ENCODE measurements around the gene SPP1.

The SPP1 gene

DNA sequence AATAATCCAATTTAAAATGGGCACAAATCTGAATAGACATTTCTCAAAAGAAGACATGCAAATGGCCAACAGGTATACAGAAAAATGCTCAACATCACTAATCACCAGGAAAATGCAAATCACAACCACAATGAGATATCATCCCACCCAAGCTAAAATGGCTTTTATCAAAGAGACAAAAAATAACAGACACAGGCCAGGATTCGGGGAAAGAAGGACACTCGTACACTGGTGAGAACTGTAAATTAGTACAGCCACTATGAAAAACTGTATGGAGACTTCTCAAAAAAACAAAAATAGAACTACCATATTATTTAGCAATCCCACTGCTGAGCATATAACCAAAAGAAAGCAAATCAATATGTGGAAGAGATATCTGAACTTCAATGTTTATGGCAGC is 8.5 kb downstream of the SPP1 start:
- H3K9me3 ChIP-seq (ENCODE audit: severe bottlenecking): no peaks in the 10 kb centered on the region
- ATAC-seq (ENCODE audit: low read depth): no peak
- H3K27ac ChIP-seq (ENCODE audit: poor library complexity, severe bottlenecking): no peak overlapping the region
- no peak overlapping the region for H3K4me3 ChIP-seq (ENCODE audit: severe bottlenecking)
- H3K36me3 ChIP-seq (ENCODE audit: low read depth): no peaks in the 10 kb centered on the region
- no peaks in the 10 kb centered on the region for H3K4me1 ChIP-seq (ENCODE audit: insufficient read depth, poor library complexity, severe bottlenecking)
- no peak for DNase-seq (ENCODE audit: low spot score)
- TF ChIP-seq, protein P1, sequence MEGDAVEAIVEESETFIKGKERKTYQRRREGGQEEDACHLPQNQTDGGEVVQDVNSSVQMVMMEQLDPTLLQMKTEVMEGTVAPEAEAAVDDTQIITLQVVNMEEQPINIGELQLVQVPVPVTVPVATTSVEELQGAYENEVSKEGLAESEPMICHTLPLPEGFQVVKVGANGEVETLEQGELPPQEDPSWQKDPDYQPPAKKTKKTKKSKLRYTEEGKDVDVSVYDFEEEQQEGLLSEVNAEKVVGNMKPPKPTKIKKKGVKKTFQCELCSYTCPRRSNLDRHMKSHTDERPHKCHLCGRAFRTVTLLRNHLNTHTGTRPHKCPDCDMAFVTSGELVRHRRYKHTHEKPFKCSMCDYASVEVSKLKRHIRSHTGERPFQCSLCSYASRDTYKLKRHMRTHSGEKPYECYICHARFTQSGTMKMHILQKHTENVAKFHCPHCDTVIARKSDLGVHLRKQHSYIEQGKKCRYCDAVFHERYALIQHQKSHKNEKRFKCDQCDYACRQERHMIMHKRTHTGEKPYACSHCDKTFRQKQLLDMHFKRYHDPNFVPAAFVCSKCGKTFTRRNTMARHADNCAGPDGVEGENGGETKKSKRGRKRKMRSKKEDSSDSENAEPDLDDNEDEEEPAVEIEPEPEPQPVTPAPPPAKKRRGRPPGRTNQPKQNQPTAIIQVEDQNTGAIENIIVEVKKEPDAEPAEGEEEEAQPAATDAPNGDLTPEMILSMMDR (IDR thresholded peaks at IDR 0.05; ENCODE audit: poor library complexity, severe bottlenecking): no peak
- H3K27me3 ChIP-seq (ENCODE audit: insufficient read depth, poor library complexity, severe bottlenecking): no peaks in the 10 kb centered on the region

DNA sequence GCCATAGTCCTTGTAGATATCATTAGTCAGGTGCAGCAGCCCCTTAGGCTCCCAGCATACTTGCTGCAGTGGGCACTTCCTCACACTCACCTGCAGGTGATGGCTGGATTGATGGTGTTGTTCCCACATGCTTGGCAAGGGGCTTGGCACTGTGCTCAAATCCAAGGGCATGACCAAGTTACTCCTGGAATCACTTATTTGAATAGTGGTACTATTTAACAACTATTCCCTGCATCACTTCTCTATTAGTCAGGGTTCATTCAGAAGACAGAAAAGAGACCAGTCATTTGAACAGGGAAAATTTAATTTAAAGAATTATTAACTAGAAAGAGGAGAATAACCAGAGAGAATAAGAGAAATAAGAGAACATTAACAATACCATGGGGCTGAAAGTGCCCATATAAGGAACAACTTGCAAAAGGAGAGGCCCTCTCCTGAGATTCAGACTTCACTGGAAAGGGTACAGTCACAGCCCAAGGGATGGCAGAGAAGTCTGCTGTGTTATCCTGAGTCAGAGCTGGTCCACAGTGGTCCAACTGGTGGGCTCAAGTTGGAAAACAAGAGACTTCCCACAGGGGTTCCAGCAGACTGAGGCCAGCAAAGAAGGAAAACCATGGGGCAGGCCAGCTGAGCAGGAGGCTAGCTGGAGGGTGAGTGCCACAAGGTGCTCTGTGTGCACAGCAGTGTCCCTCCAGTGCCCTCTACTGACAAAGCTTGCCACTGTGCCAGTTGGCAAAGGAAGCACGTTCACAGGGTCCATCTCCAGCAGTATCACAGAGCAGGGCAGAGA is 9.8 kb downstream of the SPP1 start:
- Histone ChIP-seq H3K4me1 (ENCODE audit: insufficient read depth, poor library complexity, severe bottlenecking) (no peaks in the 10 kb centered on the region), H3K36me3 (ENCODE audit: low read depth) (no peaks in the 10 kb centered on the region), H3K4me3 (ENCODE audit: severe bottlenecking) (no peak overlapping the region), H3K27me3 (ENCODE audit: insufficient read depth, poor library complexity, severe bottlenecking) (no peaks in the 10 kb centered on the region), H3K27ac (ENCODE audit: poor library complexity, severe bottlenecking) (no peak overlapping the region), H3K9me3 (ENCODE audit: severe bottlenecking) (no peaks in the 10 kb centered on the region)
- ATAC-seq (ENCODE audit: low read depth) (peak; percentile 98), DNase-seq (ENCODE audit: low spot score) (no peak)
- TF ChIP-seq, protein P1 (IDR thresholded peaks at IDR 0.05; ENCODE audit: poor library complexity, severe bottlenecking): peak; percentile 85

DNA sequence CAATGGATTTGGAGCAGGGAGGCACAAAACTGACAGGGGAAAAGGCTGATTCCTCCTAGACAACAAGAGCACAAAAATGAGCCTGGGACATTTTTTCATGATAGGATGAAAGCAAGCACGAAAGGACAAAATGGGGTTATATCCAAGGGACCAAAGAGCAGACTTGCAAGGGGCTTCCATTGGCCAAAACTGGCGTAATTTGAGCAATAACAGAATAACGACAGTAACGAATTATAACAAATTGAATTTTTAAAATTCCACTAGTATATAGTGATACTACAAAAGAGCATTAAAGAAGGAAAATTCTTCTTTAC is 10.3 kb downstream of the SPP1 start:
- no peaks in the 10 kb centered on the region for H3K4me1 ChIP-seq (ENCODE audit: insufficient read depth, poor library complexity, severe bottlenecking)

DNA sequence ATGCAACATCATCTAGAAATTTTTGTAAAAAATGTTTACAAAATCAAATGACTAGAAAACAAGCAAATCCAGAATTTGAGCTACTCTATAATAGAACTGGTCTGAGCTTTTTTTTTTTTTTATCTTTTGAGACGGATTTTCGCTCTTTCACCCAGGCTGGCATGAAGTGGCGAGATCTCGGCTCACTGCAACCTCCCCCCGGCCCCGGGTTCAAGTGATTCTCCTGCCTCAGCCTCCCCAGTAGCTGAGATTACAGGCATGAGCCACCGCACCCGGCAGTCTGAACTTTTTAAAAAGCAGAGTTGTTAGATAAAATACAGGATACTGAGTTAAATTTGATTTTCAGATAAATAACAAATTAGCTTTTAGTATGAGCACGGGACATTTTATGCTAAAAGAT is 11.0 kb downstream of the SPP1 start:
- no peaks in the 10 kb centered on the region for H3K4me1 ChIP-seq (ENCODE audit: insufficient read depth, poor library complexity, severe bottlenecking)
- no peaks in the 10 kb centered on the region for H3K9me3 ChIP-seq (ENCODE audit: severe bottlenecking)
- H3K27ac ChIP-seq (ENCODE audit: poor library complexity, severe bottlenecking): no peak overlapping the region
- ATAC-seq (ENCODE audit: low read depth): no peak
- H3K36me3 ChIP-seq (ENCODE audit: low read depth): no peaks in the 10 kb centered on the region
- no peaks in the 10 kb centered on the region for H3K27me3 ChIP-seq (ENCODE audit: insufficient read depth, poor library complexity, severe bottlenecking)
- no peak for DNase-seq (ENCODE audit: low spot score)
- no peak overlapping the region for H3K4me3 ChIP-seq (ENCODE audit: severe bottlenecking)
- TF ChIP-seq, protein P1 (IDR thresholded peaks at IDR 0.05; ENCODE audit: poor library complexity, severe bottlenecking): no peak

More for the DNA sequence above, 10.3 kb downstream of the SPP1 start:
- no peaks in the 10 kb centered on the region for H3K27me3 ChIP-seq (ENCODE audit: insufficient read depth, poor library complexity, severe bottlenecking)
- TF ChIP-seq, protein P1 (IDR thresholded peaks at IDR 0.05; ENCODE audit: poor library complexity, severe bottlenecking): peak; percentile 61
- DNase-seq (ENCODE audit: low spot score) (no peak), ATAC-seq (ENCODE audit: low read depth) (no peak)
- no peaks in the 10 kb centered on the region for H3K36me3 ChIP-seq (ENCODE audit: low read depth)
- no peak overlapping the region for H3K4me3 ChIP-seq (ENCODE audit: severe bottlenecking)
- no peak overlapping the region for H3K27ac ChIP-seq (ENCODE audit: poor library complexity, severe bottlenecking)
- no peaks in the 10 kb centered on the region for H3K9me3 ChIP-seq (ENCODE audit: severe bottlenecking)

DNA sequence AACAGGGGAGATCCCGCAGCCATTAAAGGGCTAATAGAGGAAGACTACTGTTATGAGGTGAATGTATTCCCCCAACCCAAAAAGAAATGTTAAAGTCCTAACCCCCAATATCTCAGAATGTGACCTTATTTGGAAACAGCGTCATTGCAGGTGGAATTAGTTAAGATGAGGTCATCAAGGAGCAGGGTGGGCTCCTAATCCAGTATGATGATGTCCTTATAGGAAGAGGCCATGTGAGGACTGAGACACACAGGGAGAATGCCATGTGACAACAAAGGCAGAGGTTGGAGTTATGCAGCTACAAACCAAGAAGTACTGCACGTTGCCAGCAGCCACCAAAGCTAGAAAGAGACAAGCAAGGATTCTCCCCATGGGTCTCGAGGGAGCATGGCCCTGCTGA is 14.3 kb downstream of the SPP1 start:
- TF ChIP-seq, protein P1 (IDR thresholded peaks at IDR 0.05; ENCODE audit: poor library complexity, severe bottlenecking): no peak
- Histone ChIP-seq H3K27me3 (ENCODE audit: insufficient read depth, poor library complexity, severe bottlenecking) (no peaks in the 10 kb centered on the region), H3K4me3 (ENCODE audit: severe bottlenecking) (no peak overlapping the region), H3K4me1 (ENCODE audit: insufficient read depth, poor library complexity, severe bottlenecking) (no peaks in the 10 kb centered on the region), H3K36me3 (ENCODE audit: low read depth) (no peaks in the 10 kb centered on the region), H3K9me3 (ENCODE audit: severe bottlenecking) (no peaks in the 10 kb centered on the region), H3K27ac (ENCODE audit: poor library complexity, severe bottlenecking) (no peak overlapping the region)
- ATAC-seq (ENCODE audit: low read depth): no peak
- no peak for DNase-seq (ENCODE audit: low spot score)

Data from RWPE2 (cell line).